Kidney (tissue), 14 donors: ENCODE results near the gene RERE. TPM values are rescaled to one million over a fixed set of nuclear protein-coding genes. Genes with fewer than 3 reads are reported as not detected.

Experiments used
- DNase-seq, 5 donors: peaks; one replicate each; pipeline ENCODE4 v3.0.0-alpha.2; 2013 to 2020
- FAIRE-seq: peaks from 2 replicates; lab custom pipeline; 2012; peaks lifted over from hg19 to GRCh38; lab: Jason Lieb, UNC
- H3K27ac ChIP-seq, 2 donors: one replicate each; pipeline ENCODE4 v1.7.0; 2013; ENCODE audit warnings: low read depth in 2 of 2, low read length in 2 of 2, inconsistent platforms in 1 of 2
- H3K27me3 ChIP-seq: one replicate; pipeline ENCODE4 v1.7.1; 2013; ENCODE audit warnings: low read length, inconsistent platforms; ENCODE audit not compliant: control insufficient read depth, insufficient read depth
- H3K36me3 ChIP-seq, 3 donors: one replicate each; pipeline versions ENCODE4 v1.7.0 to v1.7.1; 2013; ENCODE audit warnings: low read length in 3 of 3, control low read depth in 1 of 3, inconsistent platforms in 1 of 3; ENCODE audit not compliant: insufficient read depth in 3 of 3, control insufficient read depth in 2 of 3
- H3K4me1 ChIP-seq, 3 donors: one replicate each; pipeline versions ENCODE4 v1.7.0 to v1.7.1; 2013; ENCODE audit warnings: low read length in 3 of 3, inconsistent platforms in 1 of 3, low read depth in 1 of 3; ENCODE audit not compliant: control insufficient read depth in 2 of 3, insufficient read depth in 2 of 3
- H3K4me3 ChIP-seq, 3 donors: one replicate each; pipeline versions ENCODE4 v1.7.0 to v1.8.1; 2013; ENCODE audit warnings: low read length in 3 of 3, control low read depth in 1 of 3, inconsistent platforms in 1 of 3
- H3K9ac ChIP-seq, 3 donors: one replicate each; pipeline versions ENCODE4 v1.7.0 to v1.7.1; 2013; ENCODE audit warnings: low read length in 3 of 3, control low read depth in 1 of 3, inconsistent platforms in 1 of 3
- H3K9me3 ChIP-seq, 3 donors: one replicate each; pipeline versions ENCODE4 v1.7.0 to v1.7.1; 2013; ENCODE audit warnings: low read length in 3 of 3, control low read depth in 1 of 3, inconsistent platforms in 1 of 3; ENCODE audit not compliant: control insufficient read depth in 2 of 3, insufficient read depth in 1 of 3
- intact Hi-C: fragments of 100-400 bp; cut with DNase I; formaldehyde crosslinking; loops from one replicate; pipeline ENCODE4 v1.11.1; 2022
- polyA plus RNA-seq: library from polyadenylated mRNA; stranded (reverse); fragments of 350-450 nt; fragmentation: Illumina TruSeq; extraction: RNeasy Lipid Tissue Mini Kit (QIAGEN cat#74804); gene quantifications from one replicate; pipeline ENCODE4 v1.2.3, GENCODE V29; 2014; ENCODE audit warnings: low read depth, low replicate concordance; ENCODE audit not compliant: insufficient read depth
- total RNA-seq: library from RNA; stranded (reverse); fragmentation: NEBNext Ultra II Directional; extraction: Animal tissue kit (Norgen Biotek cat#: 25700); gene quantifications from one replicate; pipeline ENCODE4 v1.2.1, GENCODE V29; 2021
- TF ChIP-seq, protein P1 (sequence below): IDR thresholded peaks from 3 replicates; pipeline ENCODE4 v1.5.1; 2012; ENCODE audit warnings: mild to moderate bottlenecking, moderate library complexity, borderline replicate concordance; ENCODE audit not compliant: insufficient read depth; ENCODE audit errors: extremely low read depth
- donor health status: control.
- donor health status: control.
- donor health status: control.
- donor health status: control.
- donor health status: control.
- donor health status: DM: yes; HTN: yes; CAD: no.
- donor health status: Normal renal cell carcinoma (clear cell type).

The RERE gene
- total and polyA plus RNA-seq, 2 donors from 2014 or later, result 37.2 to 176 TPM

DNA sequence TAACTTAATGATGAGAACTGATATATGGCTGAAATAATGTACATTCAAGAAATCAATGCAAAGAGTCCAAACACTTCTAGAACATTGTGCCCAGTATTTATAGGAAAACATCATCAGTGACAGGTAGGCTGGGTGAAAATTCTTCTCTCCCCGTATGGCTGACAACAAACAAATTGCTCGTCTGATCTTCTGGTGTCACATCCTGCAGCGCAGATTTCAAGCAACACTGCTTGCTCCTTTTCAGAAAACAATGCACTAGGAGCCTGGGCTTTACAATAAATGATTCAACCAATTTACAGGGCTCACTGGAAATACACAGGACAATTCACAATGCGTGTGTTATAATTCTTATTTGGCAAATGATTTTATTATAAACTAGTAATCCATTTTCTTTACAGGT, 185.3 kb downstream of the RERE start:
- H3K4me1 ChIP-seq, result peaks cover 0 to 7% (median 5%) of the 10 kb centered on the region in 3 donors
- intact Hi-C loops, result no loop called here
- FAIRE-seq (no peak), DNase-seq (no peak)
- no peak overlapping the region for H3K4me3 ChIP-seq
- H3K36me3 ChIP-seq, result no peaks in the 10 kb centered on the region
- no peak overlapping the region for H3K9ac ChIP-seq
- no peaks in the 10 kb centered on the region for H3K27me3 ChIP-seq
- no peaks in the 10 kb centered on the region for H3K9me3 ChIP-seq
- TF ChIP-seq, protein P1, sequence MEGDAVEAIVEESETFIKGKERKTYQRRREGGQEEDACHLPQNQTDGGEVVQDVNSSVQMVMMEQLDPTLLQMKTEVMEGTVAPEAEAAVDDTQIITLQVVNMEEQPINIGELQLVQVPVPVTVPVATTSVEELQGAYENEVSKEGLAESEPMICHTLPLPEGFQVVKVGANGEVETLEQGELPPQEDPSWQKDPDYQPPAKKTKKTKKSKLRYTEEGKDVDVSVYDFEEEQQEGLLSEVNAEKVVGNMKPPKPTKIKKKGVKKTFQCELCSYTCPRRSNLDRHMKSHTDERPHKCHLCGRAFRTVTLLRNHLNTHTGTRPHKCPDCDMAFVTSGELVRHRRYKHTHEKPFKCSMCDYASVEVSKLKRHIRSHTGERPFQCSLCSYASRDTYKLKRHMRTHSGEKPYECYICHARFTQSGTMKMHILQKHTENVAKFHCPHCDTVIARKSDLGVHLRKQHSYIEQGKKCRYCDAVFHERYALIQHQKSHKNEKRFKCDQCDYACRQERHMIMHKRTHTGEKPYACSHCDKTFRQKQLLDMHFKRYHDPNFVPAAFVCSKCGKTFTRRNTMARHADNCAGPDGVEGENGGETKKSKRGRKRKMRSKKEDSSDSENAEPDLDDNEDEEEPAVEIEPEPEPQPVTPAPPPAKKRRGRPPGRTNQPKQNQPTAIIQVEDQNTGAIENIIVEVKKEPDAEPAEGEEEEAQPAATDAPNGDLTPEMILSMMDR, result no peak
- no peak overlapping the region for H3K27ac ChIP-seq

DNA sequence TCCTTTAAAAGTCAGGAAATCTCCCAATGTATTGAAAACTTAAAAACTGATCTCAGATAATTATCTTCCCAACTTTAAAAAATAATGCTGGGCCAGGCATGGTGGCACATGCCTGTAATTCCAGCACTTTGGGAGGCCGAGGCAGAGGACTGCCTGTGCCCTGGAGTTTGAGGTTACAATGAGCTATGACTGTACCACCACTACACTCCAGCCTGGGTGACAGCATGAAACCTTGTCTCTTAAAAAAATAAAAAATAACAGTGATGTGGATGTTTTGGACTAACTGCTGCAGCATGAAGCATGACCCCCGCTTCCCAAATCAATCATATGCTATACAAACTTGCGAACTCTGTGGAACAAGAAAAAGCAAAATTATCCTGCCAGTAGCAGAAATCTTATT, 186.3 kb downstream of the RERE start:
- no peaks in the 10 kb centered on the region for H3K36me3 ChIP-seq
- no peaks in the 10 kb centered on the region for H3K9me3 ChIP-seq
- no peak overlapping the region for H3K27ac ChIP-seq
- no peak overlapping the region for H3K4me3 ChIP-seq
- H3K4me1 ChIP-seq, result peaks cover 0 to 14% (median 5%) of the 10 kb centered on the region in 3 donors
- DNase-seq (no peak), FAIRE-seq (no peak)
- H3K9ac ChIP-seq, result no peak overlapping the region
- TF ChIP-seq, protein P1, result no peak
- no peaks in the 10 kb centered on the region for H3K27me3 ChIP-seq
- intact Hi-C loops, result no loop called here

DNA sequence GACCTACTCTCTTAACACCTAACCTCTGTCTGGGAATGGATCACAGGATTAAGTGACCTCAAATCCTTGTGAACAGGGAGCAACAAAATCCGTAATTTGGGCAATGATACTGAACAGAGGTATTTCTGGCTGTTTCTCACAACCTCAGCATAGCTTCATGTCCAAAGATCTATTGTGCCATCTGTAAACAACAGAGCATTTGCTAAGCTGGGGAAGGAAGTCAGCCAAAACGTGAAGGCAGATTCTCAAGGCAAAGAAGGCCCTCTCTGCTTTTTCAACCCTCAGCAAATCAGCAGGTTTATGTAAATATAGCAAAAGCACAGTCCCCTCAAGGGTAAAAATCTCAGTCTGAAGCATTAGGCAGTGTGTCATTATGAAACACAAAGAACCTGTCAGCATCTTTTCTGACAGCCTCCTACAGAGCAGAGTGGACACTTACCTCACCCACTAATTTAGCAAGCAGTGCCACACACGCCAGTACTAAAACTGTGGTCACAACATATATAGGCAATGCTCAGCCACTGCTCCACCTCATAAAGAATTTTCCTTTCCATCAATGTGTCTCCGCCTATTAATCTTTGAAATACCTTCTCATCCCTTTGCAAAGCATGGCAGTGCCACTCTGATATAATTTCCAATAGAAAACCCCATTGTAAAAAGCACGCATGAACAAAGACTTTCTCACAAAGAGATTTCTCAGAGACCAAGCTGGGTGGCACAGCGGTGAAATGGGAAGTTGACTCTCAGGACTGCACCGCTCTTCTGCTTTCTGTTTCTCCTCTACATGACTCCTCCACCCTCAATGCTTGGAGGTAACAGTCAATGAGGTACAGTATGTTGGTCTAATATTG, 188.0 kb downstream of the RERE start:
- TF ChIP-seq, protein P1, result no peak
- FAIRE-seq (no peak), DNase-seq (no peak)
- Histone ChIP-seq H3K9ac (no peak overlapping the region), H3K9me3 (no peaks in the 10 kb centered on the region), H3K36me3 (no peaks in the 10 kb centered on the region), H3K4me1 (peaks cover 0 to 15% (median 5%) of the 10 kb centered on the region in 3 donors), H3K4me3 (no peak overlapping the region), H3K27ac (no peak overlapping the region), H3K27me3 (no peaks in the 10 kb centered on the region)
- intact Hi-C loops, result no loop called here
